MCF 10A (cell line): Measurements from ENCODE around the gene DGKI. TPM values are rescaled to one million over a fixed set of nuclear protein-coding genes. Genes with fewer than 3 reads are reported as not detected.

Source experiments
- BruUV-seq: library from RNA; stranded (reverse); fragments of 400-500 nt; replicated peaks from 2 replicates; lab custom pipeline; 2021; lab: Mats Ljungman, UMichigan
- CTCF ChIA-PET: fragments of 300-600 bp; sonication (Branson Sonifier 250); formaldehyde crosslinking; extraction: SDS; loops from one replicate; lab custom pipeline; 2021; ENCODE audit warnings: antibody characterized with exemption, inconsistent platforms; lab: Yijun Ruan, JAX
- POLR2A ChIA-PET: fragments of 300-600, 350-650 bp; sonication (Branson Sonifier 250); formaldehyde crosslinking; extraction: SDS; loops from one replicate; lab custom pipeline; 2020; ENCODE audit warnings: antibody characterized with exemption, inconsistent platforms; lab: Yijun Ruan, JAX
- DNase-seq: peaks from one replicate; pipeline ENCODE4 v3.0.0-alpha.2; 2018; ENCODE audit not compliant: unreplicated experiment
- H3K27ac Mint-ChIP-seq: one replicate; pipeline ENCODE4 v1.8.0; 2022; ENCODE audit warnings: mild to moderate bottlenecking, low read depth, mixed read lengths; ENCODE audit not compliant: unreplicated experiment
- H3K27me3 Mint-ChIP-seq: one replicate; pipeline ENCODE4 v1.8.0; 2022; ENCODE audit warnings: mixed read lengths; ENCODE audit not compliant: insufficient read depth, unreplicated experiment
- H3K36me3 Mint-ChIP-seq: one replicate; pipeline ENCODE4 v1.8.0; 2022; ENCODE audit warnings: mild to moderate bottlenecking, moderate library complexity, mixed read lengths; ENCODE audit not compliant: insufficient read depth, unreplicated experiment
- H3K4me1 Mint-ChIP-seq: one replicate; pipeline ENCODE4 v1.8.0; 2022; ENCODE audit warnings: mixed read lengths; ENCODE audit not compliant: insufficient read depth, unreplicated experiment
- H3K4me3 Mint-ChIP-seq: one replicate; pipeline ENCODE4 v1.8.0; 2022; ENCODE audit warnings: mild to moderate bottlenecking, moderate library complexity, mixed read lengths; ENCODE audit not compliant: unreplicated experiment
- H3K9me3 Mint-ChIP-seq: one replicate; pipeline ENCODE4 v1.8.0; 2022; ENCODE audit warnings: mixed read lengths; ENCODE audit not compliant: unreplicated experiment
- intact Hi-C: fragments of 100-400 bp; cut with micrococcal nuclease; formaldehyde crosslinking; loops from 2 replicates; pipeline ENCODE4 v1.14.1; 2022
- total RNA-seq: library from RNA; stranded (reverse); gene quantifications from 2 replicates; pipeline ENCODE4 v1.2.3, GENCODE V29; 2022
- TF ChIP-seq, protein P1 (sequence below): fragments of 200-600 bp; IDR thresholded peaks from one replicate; pipeline ENCODE4 v1.8.0; 2022; ENCODE audit warnings: antibody characterized with exemption, mild to moderate bottlenecking; ENCODE audit not compliant: unreplicated experiment

The DGKI gene
- total RNA-seq, 1 experiment from 2014 or later = 1.4 TPM

DNA sequence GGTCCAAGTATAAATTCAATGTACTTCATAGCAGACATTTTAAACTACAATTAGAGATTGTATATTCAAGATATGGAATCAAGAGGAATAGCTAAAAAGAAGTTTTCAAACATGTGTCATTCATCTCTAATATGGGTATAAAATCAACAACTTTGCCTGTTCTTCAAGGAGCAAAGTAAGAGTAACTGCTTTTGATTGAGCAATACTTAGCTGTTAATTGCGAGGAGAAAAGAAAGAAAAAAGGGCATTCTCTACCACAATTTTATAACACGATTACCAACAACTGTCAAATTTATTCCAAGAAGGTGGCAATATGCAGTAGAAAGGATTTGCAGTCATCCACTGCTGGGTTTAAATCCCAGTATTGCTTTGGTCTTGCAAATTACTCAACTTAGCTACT, 356.9 kb downstream of the DGKI start:
- TF ChIP-seq, protein P1, sequence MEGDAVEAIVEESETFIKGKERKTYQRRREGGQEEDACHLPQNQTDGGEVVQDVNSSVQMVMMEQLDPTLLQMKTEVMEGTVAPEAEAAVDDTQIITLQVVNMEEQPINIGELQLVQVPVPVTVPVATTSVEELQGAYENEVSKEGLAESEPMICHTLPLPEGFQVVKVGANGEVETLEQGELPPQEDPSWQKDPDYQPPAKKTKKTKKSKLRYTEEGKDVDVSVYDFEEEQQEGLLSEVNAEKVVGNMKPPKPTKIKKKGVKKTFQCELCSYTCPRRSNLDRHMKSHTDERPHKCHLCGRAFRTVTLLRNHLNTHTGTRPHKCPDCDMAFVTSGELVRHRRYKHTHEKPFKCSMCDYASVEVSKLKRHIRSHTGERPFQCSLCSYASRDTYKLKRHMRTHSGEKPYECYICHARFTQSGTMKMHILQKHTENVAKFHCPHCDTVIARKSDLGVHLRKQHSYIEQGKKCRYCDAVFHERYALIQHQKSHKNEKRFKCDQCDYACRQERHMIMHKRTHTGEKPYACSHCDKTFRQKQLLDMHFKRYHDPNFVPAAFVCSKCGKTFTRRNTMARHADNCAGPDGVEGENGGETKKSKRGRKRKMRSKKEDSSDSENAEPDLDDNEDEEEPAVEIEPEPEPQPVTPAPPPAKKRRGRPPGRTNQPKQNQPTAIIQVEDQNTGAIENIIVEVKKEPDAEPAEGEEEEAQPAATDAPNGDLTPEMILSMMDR = no peak
- Mint-ChIP-seq H3K4me1 (no peaks in the 10 kb centered on the region), H3K36me3 (no peaks in the 10 kb centered on the region), H3K4me3 (no peak overlapping the region), H3K9me3 (peaks cover 11% of the 10 kb centered on the region), H3K27ac (no peak overlapping the region), H3K27me3 (peaks cover 6% of the 10 kb centered on the region)
- ChIA-PET POLR2A (no interaction called here), CTCF (interaction anchor here (1.2 kb wide), 1 partner anchor 35 kb away, joined by 5 read pairs; no protein-coding TSS in a partner anchor)
- DNase-seq = no peak
- intact Hi-C loops = no loop called here
- no TSS peak for BruUV-seq

DNA sequence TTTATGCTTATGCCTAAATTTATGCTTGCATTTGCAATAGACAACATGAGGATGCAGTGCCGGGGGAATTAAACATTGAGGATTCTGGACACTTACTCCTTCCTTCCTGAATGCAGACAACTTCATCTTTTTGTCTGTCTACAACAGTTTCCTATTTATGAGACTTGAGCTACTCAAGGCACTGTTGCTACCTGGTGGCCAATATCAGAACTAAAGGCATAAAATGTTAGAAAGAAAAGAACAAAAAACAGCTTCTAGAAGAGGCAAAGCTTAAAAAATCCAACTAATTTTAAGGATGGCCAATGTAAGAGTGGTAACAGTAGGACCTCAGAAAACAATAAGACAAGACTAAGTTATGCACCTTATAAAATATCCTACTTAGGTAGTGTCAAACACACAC, 358.7 kb downstream of the DGKI start:
- no TSS peak for BruUV-seq
- TF ChIP-seq, protein P1 = no peak
- intact Hi-C loops = no loop called here
- ChIA-PET CTCF (interaction anchor here (0.7 kb wide), 1 partner anchor 57 kb away, joined by 3 read pairs; no protein-coding TSS in a partner anchor), POLR2A (no interaction called here)
- Mint-ChIP-seq H3K36me3 (no peaks in the 10 kb centered on the region), H3K4me1 (no peaks in the 10 kb centered on the region), H3K9me3 (no peaks in the 10 kb centered on the region), H3K27ac (no peak overlapping the region), H3K27me3 (no peaks in the 10 kb centered on the region), H3K4me3 (no peak overlapping the region)
- no peak for DNase-seq

DNA sequence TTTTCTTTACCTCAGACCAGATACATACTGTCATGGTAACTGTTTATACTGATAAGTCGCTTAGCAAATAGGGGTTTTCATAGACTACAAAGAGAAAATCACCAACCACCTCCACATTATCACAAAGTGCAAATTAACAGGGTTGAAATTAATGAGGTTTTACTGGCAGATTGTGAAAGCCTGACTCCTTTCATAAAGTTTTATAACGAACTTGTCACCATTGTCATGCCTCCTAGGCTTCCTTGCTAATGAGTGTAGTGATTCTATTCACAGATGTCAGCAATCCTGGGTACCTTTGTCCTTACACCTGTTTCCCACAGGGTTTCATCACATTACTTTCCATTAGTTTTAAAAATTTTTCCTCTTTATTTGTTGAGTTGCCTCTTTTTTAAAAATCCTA, 361.0 kb downstream of the DGKI start:
- no peak for DNase-seq
- BruUV-seq = no TSS peak
- TF ChIP-seq, protein P1 = no peak
- Mint-ChIP-seq H3K27me3 (peaks cover 20% of the 10 kb centered on the region), H3K9me3 (no peaks in the 10 kb centered on the region), H3K4me1 (no peaks in the 10 kb centered on the region), H3K4me3 (no peak overlapping the region), H3K27ac (no peak overlapping the region), H3K36me3 (peaks cover 5% of the 10 kb centered on the region)
- intact Hi-C loops = no loop called here
- POLR2A ChIA-PET = no interaction called here
- CTCF ChIA-PET = interaction anchor here (0.6 kb wide), 1 partner anchor 56 kb away, joined by 3 read pairs; no protein-coding TSS in a partner anchor

DNA sequence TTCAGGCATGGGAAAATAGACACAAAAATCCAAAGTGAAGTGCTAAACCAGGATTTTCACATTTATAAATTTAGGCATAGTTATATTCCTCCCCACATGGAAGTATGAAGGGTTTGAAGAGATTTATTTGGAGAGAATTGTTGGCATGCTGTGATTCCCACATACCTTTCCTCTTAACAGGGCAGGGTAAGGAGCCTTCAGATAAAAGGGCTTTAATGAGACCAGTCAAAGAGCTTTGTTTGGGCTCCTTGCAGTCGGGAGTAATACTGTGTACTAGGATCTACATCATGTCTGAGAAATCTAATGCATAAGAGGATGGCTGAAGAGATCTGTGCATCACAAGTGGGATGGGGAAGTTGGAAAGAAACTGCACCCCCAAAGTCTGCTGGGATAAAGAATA, 362.4 kb downstream of the DGKI start:
- Mint-ChIP-seq H3K27me3 (peaks cover 32% of the 10 kb centered on the region), H3K4me3 (no peak overlapping the region), H3K36me3 (peaks cover 5% of the 10 kb centered on the region), H3K4me1 (no peaks in the 10 kb centered on the region), H3K9me3 (no peaks in the 10 kb centered on the region), H3K27ac (no peak overlapping the region)
- intact Hi-C loops = no loop called here
- DNase-seq = no peak
- no TSS peak for BruUV-seq
- ChIA-PET POLR2A (no interaction called here), CTCF (no interaction called here)
- TF ChIP-seq, protein P1 = no peak
